ENCODE measurements around the gene FLCN. TPM values are rescaled to one million over a fixed set of nuclear protein-coding genes. Genes with fewer than 3 reads are reported as not detected.

The FLCN gene
- total RNA-seq, 1 experiment from 2014 or later: 38.8 TPM

DNA sequence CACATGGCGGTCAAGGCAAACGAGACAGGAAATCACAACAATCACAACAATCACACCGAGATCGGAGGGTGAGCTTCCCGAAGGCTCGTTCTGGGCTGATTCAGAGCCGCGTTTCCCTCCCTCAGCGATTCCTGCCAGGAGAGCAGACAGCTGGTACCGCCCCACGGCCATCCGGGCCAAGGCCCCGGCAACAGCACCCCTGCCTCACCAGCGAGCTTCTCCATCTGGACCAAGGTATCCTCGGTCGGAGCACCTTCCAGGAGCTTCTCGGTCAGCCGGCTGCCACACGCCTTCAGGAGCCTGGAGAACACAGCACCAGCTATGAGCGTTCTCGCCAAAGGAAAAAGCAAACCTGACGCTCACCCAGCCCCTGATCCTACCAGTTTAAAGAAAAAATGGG, 15.6 kb downstream of the FLCN start:
- no TSS peak for BruUV-seq (replicated peaks)
- peaks cover 3% of the 10 kb centered on the region; the same call in 1 of the 2 replicates for H4K20me1 ChIP-seq (ENCODE audit: insufficient read depth)
- no peak overlapping the region for H3K27ac ChIP-seq
- POLR2A ChIA-PET (ENCODE audit: unreplicated experiment): no interaction called here
- peaks cover 18% of the 10 kb centered on the region; the same call in 1 of the 2 replicates for H3K36me3 ChIP-seq (ENCODE audit: low read depth)
- CTCF ChIA-PET: no interaction called here
- H2AFZ ChIP-seq: no peak overlapping the region
- no peak for DNase-seq
- H3K79me2 ChIP-seq (ENCODE audit: low read depth): no peaks in the 10 kb centered on the region
- no peaks in the 10 kb centered on the region for H3K9me2 ChIP-seq (ENCODE audit: insufficient read depth)
- no peaks in the 10 kb centered on the region for H3K9me3 ChIP-seq (ENCODE audit: insufficient read depth, low read depth)
- intact Hi-C loops (cut with micrococcal nuclease; ENCODE audit: unreplicated experiment): no loop called here
- H3K4me1 ChIP-seq (replicated peaks; ENCODE audit: insufficient read depth): no peaks in the 10 kb centered on the region
- H3F3A ChIP-seq (ENCODE audit: insufficient read depth, low read depth): no peaks in the 10 kb centered on the region
- H3K27me3 ChIP-seq (ENCODE audit: insufficient read depth, low read depth): no peaks in the 10 kb centered on the region
- H3K4me2 ChIP-seq: no peak overlapping the region
- H3K4me3 ChIP-seq: no peak overlapping the region
- TF ChIP-seq EZH2 (IDR thresholded peaks at IDR 0.05; ENCODE audit: low read depth) (no peak), CTCF (conservative IDR thresholded peaks at IDR 0.05) (no peak)

GRCh38 chr17:17220529-17220928, 16.4 kb downstream of the FLCN start:
- POLR2A ChIA-PET (ENCODE audit: unreplicated experiment): no interaction called here
- Histone ChIP-seq H3K36me3 (ENCODE audit: low read depth) (peaks cover 15% of the 10 kb centered on the region), H3K4me2 (no peak overlapping the region), H3K27me3 (ENCODE audit: insufficient read depth, low read depth) (no peaks in the 10 kb centered on the region), H3K4me3 (no peak overlapping the region), H2AFZ (no peak overlapping the region), H3F3A (ENCODE audit: insufficient read depth, low read depth) (no peaks in the 10 kb centered on the region), H3K9me2 (ENCODE audit: insufficient read depth) (no peaks in the 10 kb centered on the region), H3K27ac (no peak overlapping the region), H3K4me1 (replicated peaks; ENCODE audit: insufficient read depth) (no peaks in the 10 kb centered on the region), H4K20me1 (ENCODE audit: insufficient read depth) (peaks cover 3% of the 10 kb centered on the region; the same call in 1 of the 2 replicates), H3K9me3 (ENCODE audit: insufficient read depth, low read depth) (no peaks in the 10 kb centered on the region), H3K79me2 (ENCODE audit: low read depth) (no peaks in the 10 kb centered on the region)
- no TSS peak for BruUV-seq (replicated peaks)
- CTCF ChIA-PET: no interaction called here
- DNase-seq: no peak
- TF ChIP-seq EZH2 (IDR thresholded peaks at IDR 0.05; ENCODE audit: low read depth): no peak
- TF ChIP-seq CTCF (conservative IDR thresholded peaks at IDR 0.05): no peak
- intact Hi-C loops (cut with micrococcal nuclease; ENCODE audit: unreplicated experiment): no loop called here

- CTCF ChIA-PET: no interaction called here
- H4K20me1 ChIP-seq (ENCODE audit: insufficient read depth): peaks cover 3% of the 10 kb centered on the region; the same call in 1 of the 2 replicates
- BruUV-seq (replicated peaks): no TSS peak
Observed at GRCh38 chr17:17217995-17218394, 19.0 kb downstream of the FLCN start.

More at GRCh38 chr17:17217995-17218394, 19.0 kb downstream of the FLCN start:
- no peaks in the 10 kb centered on the region for H3K79me2 ChIP-seq (ENCODE audit: low read depth)
- no peaks in the 10 kb centered on the region for H3F3A ChIP-seq (ENCODE audit: insufficient read depth, low read depth)
- H3K36me3 ChIP-seq (ENCODE audit: low read depth): peaks cover 17% of the 10 kb centered on the region
- no peak for TF ChIP-seq CTCF (conservative IDR thresholded peaks at IDR 0.05)
- no peak for DNase-seq
- no peaks in the 10 kb centered on the region for H3K4me1 ChIP-seq (replicated peaks; ENCODE audit: insufficient read depth)
- H3K27ac ChIP-seq: no peak overlapping the region
- no peaks in the 10 kb centered on the region for H3K9me2 ChIP-seq (ENCODE audit: insufficient read depth)
- no peaks in the 10 kb centered on the region for H3K27me3 ChIP-seq (ENCODE audit: insufficient read depth, low read depth)
- no peak overlapping the region for H3K4me3 ChIP-seq
- POLR2A ChIA-PET (ENCODE audit: unreplicated experiment): no interaction called here
- H2AFZ ChIP-seq: no peak overlapping the region
- H3K4me2 ChIP-seq: no peak overlapping the region
- intact Hi-C loops (cut with micrococcal nuclease; ENCODE audit: unreplicated experiment): no loop called here
- H3K9me3 ChIP-seq (ENCODE audit: insufficient read depth, low read depth): no peaks in the 10 kb centered on the region

All from PC-9 (cell line).